ENCODE measurements around the gene CCDC85A.

CCDC85A gene

DNA sequence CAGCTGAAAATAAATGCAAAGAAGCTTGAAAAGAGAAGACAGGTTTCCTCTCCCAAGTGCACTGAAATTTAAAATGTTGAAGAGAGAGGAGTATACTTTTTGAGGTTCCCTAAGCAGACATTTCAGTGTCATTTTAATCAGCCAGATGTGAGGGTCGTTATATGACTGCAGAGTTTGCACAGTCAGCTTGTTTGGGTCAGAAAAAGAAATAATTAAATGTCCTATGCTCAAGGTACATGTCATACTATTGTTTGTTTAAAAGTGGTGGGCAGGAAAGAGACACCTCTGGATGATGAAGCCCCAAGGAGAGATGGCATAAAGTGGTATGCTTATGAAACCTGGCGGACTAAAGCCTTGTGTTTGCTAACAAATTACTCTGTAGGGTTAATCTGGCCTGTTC lies 55.2 kb downstream of the CCDC85A start:
- DNase-seq (ENCODE audit: low read depth in 3 of 3): no peak

DNA sequence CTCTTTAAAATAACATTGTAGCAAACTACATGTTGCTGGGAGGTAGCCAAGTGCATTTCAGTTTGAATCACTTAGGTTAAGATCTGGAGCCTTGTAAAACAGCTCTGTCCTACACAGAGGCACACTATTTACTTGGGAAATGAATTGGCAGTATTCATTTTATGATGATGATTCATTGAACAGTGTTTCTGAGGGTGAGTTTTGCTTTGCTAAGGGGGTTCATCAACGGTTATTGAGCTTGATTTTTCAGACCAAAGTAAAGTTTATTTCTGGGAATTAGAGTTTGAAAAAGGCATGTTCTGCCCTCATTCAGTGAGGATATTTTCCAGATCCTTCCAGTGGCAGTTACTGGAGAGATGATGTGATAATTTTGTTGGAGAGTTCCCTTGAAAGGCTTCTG lies 55.6 kb downstream of the CCDC85A start:
- DNase-seq (ENCODE audit: low read depth in 3 of 3): no peak

- DNase-seq (ENCODE audit: low read depth in 3 of 3): no peak
Measured at GRCh38 chr2:56240210-56240609, 56.4 kb downstream of the CCDC85A start.

DNA sequence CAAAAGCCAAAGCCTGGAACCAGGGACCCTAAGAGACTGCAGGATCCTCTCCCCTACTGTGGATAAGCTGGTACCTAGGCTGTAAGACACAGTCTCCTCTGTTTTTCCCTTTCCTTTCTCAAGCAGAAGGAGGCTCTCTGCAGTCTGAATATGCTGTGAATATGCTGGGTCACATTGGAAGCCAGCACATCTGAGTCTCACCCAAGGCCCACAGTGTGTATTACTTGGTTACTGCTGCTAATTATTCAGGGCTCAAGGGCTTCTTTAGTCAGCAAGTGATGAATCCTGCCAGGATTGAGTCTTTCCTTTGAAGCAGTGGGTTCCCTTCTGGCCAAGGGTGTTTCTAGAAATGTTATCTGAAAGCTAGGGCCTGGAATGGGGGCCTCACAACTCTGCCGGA lies 60.7 kb downstream of the CCDC85A start:
- DNase-seq (ENCODE audit: low read depth in 3 of 3): no peak

- no peak for DNase-seq (ENCODE audit: low read depth in 3 of 3)
Measured at GRCh38 chr2:56244911-56245530, 61.2 kb downstream of the CCDC85A start.

DNA sequence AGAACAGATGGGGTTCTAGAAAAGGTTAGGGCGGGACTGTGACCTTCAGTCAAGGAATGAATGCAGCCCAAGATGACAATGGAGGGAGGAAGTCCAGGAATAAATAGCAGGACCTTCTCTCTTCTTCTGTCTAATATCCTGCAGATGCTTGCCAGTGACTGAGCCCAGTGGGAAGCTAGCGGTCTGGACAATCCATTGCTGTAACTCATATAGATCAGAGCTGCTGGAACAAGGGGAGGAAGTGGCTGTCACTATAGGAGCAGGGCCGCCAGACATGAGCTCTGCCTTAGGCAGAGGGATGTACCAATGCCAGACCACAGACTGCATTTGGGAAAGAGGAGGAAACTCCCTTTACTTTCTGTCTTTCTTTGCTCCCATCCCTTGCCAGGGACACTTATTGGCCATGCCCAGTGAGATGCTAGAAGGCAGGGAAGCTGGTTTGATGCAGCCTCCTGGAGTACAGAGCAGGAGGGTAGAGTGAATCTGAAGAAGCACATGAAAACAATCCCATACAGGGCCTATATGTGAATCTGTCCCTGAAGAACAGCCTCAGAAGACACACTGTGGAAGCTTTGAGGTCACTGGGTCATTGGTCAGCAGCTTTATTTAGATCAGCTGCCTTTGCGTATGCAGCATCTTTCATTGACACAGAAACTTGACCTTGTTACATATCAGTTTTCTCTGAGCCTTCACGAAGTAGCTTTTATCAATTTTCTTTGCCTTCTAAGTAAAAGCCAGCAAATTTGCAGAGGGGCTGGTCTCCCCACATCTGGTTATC lies 65.4 kb downstream of the CCDC85A start:
- no peak for DNase-seq (ENCODE audit: low read depth in 3 of 3)

GRCh38 chr2:56250153-56250729 lies 66.5 kb downstream of the CCDC85A start:
- no peak for DNase-seq (ENCODE audit: low read depth in 3 of 3)

- no peak for DNase-seq (ENCODE audit: low read depth in 3 of 3)
Measured at GRCh38 chr2:56260415-56260814, 76.6 kb downstream of the CCDC85A start.

DNA sequence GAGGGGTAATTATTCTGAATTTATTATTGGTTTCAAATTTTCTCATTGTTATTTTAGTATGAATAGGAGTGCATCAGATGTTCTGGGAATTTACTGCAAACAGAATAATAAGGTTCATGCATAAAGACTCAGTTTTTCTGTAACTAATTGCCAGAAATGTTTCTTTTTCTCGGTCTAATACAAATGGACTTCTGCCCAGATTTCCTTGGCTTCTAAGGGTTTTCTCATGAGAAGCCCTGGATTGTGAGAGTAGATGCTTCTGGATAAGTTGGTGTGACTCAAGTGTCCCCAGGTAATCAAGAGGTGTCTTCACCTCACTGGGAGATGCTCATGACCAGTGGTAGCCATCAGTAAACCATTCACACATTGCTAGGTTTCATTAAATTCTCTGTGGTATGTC lies 78.5 kb downstream of the CCDC85A start:
- no peak for DNase-seq (ENCODE audit: low read depth in 3 of 3)

- no peak for DNase-seq (ENCODE audit: low read depth in 3 of 3)
Measured at GRCh38 chr2:56263876-56264275, 80.1 kb downstream of the CCDC85A start.

- no peak for DNase-seq (ENCODE audit: low read depth in 3 of 3)
Measured at GRCh38 chr2:56266761-56267414, 83.1 kb downstream of the CCDC85A start.

GRCh38 chr2:56267415-56267788 lies 83.6 kb downstream of the CCDC85A start:
- no peak for DNase-seq (ENCODE audit: low read depth in 3 of 3)

DNA sequence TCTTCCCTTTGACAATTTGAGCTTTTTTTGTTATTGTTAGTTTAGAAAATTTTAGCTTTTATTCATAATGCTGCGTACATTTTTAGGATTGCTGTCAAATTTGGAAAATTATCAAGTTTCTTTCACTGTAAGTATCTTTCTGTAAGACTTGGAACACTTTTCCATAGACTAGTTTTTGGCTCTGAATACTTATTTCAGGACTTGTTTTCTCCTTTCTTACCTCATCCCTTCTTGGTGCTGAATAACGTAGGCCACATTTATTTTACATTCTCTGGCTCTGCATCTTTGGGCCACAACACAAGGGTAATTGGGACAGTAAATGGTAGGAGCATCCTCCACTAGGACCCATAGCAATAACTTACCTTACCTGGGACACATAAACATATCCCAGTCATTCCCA lies 85.1 kb downstream of the CCDC85A start:
- DNase-seq (ENCODE audit: low read depth in 3 of 3): no peak

- no peak for DNase-seq (ENCODE audit: low read depth in 3 of 3)
Measured at GRCh38 chr2:56271275-56271674, 87.5 kb downstream of the CCDC85A start.

- no peak for DNase-seq (ENCODE audit: low read depth in 3 of 3)
Measured at GRCh38 chr2:56285224-56285623, 101.4 kb downstream of the CCDC85A start.

DNA sequence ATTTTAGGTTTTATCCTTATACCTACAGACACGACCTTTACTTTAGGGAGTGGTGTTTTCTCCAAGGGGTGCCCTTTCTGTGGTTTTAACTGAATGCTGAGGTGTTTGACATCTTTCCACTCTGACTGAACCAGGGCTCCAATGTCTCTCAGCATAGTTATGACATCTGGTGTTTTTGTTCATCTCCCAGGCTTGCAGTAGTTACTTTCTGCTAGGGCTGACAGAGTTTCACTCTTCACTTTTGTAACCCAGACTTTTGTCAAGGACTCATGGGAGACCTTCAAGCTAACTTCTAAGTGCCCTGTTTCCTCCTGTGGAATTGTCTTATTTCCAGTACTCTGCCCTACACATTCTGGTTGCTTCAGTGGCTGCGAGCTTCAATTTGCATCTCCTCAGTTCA lies 103.1 kb downstream of the CCDC85A start:
- DNase-seq (ENCODE audit: low read depth in 3 of 3): no peak

- DNase-seq (ENCODE audit: low read depth in 3 of 3): no peak
Measured at GRCh38 chr2:56287508-56287907, 103.7 kb downstream of the CCDC85A start.

GRCh38 chr2:56287974-56288373 lies 104.2 kb downstream of the CCDC85A start:
- no peak for DNase-seq (ENCODE audit: low read depth in 3 of 3)

GRCh38 chr2:56288838-56289580 lies 105.2 kb downstream of the CCDC85A start:
- no peak for DNase-seq (ENCODE audit: low read depth in 3 of 3)

GRCh38 chr2:56291711-56292110 lies 107.9 kb downstream of the CCDC85A start:
- no peak for DNase-seq (ENCODE audit: low read depth in 3 of 3)

GRCh38 chr2:56292951-56293350 lies 109.2 kb downstream of the CCDC85A start:
- no peak for DNase-seq (ENCODE audit: low read depth in 3 of 3)

DNA sequence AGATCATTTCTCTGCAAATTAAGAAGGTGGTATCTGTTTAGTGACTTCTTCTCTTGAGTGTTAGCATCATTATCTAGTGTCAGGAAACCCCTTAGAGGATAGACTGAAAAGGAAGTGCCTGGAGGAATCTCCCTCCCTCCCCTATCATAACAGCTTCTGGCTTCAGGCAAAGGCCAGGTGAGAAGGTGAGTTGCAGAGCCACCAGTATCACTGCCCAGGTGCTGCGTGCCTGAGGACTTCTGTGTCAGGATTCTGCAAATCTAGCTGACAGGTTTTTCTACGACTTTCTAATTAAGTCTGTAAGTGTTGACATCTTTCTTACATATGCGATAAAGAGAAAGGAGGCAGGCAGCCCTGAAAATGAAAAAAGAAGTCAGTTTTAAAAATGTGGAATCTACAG lies 111.9 kb downstream of the CCDC85A start:
- no peak for DNase-seq (ENCODE audit: low read depth in 3 of 3)

Data from stimulated activated CD4-positive, alpha-beta T cell treated with anti-CD3 and anti-CD28 coated beads, TNF-alpha, amount 100 ng/mL, for 48 hours (primary cell).